ENCODE results near the gene NPDC1.

Gene NPDC1, protein sequence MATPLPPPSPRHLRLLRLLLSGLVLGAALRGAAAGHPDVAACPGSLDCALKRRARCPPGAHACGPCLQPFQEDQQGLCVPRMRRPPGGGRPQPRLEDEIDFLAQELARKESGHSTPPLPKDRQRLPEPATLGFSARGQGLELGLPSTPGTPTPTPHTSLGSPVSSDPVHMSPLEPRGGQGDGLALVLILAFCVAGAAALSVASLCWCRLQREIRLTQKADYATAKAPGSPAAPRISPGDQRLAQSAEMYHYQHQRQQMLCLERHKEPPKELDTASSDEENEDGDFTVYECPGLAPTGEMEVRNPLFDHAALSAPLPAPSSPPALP

DNA sequence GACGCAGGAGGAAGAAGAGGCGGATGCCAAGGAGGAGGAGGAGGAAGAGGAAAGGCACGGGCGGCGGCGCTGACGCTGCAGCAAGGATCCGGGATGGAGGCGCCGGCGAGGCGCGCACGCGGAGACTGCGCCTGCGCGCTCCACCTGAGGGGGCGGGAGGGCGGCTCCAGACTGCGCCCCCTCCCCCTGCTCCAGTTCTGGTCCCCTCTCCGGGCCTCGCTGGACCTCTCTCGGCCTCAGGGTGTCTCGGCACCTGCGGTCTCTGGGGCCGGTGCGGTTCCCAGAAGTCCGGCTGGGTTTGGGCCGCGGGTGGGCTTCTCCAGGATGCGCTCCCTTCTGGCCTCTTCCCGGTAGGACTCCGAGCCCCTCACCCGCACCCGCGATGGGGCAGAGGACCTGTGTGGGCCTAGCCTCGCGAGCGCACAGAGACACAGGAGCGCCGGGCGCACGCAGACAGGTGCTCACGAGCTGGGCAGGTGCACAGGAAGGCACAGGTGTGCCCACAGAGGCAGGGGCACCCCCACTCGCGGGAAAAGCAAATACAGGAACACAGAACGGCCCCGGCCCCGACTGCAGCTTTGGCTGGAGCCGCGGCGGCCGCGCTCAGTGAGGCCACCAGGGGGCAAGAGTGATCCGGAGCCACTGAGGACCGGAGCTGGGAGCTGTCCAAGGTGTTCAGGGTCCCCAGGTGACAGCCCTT, at the start of gene NPDC1:
Gene NPDC1 (minus strand): TSS at position 90 of the 700 bp plus-strand sequence. CDS start 188 bp downstream, outside the sequence.
- DNase-seq, result peak in 49 of 56 donors; percentile 24 to 83 (median 61)

DNA sequence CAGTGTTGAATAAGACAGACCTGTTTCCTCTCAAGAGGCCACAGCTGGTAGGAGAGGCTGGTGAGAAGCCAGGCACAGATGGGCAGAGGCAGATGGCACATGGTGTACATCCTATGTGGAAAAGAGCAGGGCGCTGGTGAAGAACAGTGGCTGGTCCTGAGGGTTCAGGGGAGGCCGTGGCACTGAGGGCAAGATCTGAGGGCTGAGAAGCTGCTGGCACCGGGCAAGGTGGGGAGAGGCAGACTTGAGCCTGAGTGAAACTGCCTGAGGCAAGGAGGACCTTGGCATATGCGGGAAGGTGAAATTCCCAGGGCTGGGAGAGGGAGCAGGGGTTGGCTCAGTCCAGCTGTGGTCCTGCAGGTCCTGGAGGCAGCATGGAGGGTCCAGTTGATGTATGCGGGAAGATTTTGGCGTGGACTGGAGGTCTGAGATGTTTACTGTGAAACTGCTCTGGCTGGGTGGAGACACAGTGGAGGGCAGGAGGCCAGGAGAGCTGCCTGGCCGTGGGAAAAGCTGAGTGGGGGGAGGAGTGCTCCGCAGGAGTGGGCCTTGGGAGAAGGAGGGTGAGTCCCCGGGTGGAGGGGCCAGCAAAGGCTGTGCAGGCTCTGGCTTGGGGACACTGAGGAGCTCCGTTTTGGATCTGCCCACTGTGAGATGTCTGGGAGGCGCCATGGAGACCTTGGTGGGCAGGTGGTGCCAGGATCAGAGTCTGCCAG, 43.4 kb upstream of the NPDC1 start:
- DNase-seq, result peak in 1 of 56 donors; percentile 21

DNA sequence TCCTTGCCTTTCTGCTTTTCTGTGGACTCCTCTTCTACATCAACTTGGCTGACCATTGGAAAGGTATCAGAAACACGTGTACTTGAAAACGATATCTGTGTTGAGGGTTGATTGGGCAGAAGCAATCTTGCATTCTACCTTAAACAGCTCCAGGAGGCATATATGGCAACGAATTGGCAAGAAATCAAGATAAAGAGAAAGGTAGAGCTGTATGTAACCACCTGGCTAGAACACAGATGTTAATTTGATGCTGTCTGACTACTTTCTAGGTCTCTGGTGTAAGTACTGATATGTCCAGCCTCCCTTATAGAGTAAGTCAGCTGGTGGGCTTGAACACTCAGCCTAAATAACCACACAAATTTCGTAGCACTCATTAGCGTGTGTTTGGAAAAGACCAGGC, 42.1 kb upstream of the NPDC1 start:
- DNase-seq, result no peak

DNA sequence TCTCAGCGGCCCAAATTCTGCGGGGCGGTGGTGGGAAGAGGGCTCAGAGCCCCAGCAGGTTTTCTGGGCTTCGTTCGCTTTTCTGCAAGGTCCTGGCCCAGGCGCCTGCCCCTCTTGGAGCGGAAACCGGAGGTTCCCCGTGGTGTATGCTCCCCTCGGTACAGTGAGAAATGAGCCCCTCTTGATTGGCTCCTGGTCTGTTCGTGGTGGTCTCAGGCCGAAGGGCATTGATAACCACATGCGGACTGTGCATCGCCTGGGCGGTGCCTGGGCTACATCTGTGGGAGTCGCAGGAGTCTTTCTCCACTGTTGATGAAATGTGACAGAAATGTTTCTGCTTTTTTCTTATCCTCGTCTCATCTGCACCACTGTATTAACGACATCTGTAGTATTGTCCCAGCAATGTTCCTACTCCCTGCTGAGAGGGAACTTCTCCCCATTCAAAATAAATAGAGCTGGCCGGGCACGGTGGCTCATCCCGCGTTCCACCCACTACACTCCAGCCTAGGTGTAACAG, 41.5 kb upstream of the NPDC1 start:
- DNase-seq, result no peak

DNA sequence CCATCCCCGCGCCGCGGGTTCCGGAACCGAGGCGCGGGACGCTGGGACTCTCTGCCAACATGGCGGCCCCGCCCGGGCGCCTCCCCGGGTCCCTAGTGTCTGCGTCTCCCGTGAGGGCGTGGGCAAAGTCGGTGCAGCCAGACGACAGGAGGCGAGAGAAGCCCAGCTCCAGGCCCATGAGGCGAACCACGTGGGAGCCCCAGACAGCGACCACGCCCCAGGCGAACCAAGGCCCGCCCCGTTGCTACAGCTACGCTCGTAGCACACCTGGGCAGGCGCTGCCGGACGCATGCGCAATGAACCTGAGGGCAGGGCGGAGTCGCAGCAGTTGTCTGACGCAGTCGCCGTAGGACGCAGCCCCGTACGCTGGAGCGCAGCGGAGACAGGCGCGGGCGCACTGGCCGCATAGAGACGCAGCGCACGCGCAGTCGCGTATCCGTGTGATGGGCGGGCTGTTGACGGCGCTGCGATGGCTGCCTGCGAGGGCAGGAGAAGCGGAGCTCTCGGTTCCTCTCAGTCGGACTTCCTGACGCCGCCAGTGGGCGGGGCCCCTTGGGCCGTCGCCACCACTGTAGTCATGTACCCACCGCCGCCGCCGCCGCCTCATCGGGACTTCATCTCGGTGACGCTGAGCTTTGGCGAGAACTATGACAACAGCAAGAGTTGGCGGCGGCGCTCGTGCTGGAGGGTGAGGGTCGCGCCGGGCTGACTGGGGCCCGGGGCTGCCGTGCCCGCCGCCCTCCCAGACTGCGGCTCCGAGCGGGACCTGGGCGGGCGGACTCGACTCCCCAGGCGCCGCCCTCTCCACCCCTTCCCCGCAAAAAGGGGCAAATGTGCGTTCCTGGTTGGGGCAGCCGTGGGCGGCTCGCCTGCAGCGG, 40.8 kb upstream of the NPDC1 start, which contains the start of gene MAN1B1:
Gene MAN1B1 (plus strand): TSS at position 455 of the 878 bp plus-strand sequence. CDS start 15 bp downstream, at position 470.
- peak; percentile 78 to 98 (median 96) for DNase-seq

DNA sequence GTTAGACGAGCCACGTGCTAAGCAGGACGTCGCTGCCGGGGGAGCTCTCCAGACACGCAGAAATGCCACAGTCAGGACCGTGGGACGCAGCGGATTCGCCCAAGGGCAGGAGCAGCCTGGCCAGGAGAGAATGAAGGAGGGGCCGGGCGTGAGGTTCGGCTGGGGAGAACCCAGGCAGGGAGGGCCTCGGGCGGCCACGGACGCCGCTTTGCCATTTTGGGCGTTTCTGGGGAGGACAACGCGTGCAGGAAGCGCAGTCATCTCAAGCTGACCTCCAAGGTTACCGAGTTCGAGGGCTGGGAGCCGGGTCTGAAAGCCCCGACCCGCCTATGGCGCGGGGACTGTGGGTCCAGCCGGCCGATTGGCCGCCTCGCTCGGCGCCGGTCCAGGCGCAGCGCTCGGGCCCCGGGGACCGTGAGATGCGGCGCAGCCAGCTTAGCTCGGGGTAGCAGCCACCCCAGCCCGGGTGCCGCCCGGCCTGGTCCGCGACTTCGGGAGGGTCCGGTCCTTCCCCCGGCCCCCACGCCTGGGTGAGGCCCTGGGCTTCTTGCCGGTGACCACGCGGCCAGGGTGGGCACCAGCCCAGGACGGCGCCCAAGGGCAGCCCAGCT, 40.0 kb upstream of the NPDC1 start:
- DNase-seq, result peak in 4 of 56 donors; percentile 30 to 50 (median 42)

DNA sequence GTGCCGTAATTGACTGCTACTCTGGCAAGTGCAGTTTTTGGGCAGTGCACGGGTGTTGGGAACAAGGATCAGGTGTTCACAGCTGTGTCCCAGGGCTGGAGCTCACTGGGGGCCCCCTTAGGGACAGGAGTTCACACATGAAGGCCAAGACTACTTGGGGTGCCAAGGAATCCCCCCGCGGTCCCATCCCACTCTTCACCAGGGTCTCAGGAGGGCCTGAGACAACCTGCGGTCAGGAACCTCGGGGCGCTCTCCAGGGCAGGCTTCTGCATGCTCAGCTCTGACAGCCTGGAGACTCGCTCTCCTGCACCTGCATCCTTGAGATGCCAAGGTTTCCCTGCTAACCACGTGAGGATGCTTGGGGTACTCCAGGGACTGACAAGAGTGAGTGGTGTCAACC, 38.5 kb upstream of the NPDC1 start:
- DNase-seq, result no peak

DNA sequence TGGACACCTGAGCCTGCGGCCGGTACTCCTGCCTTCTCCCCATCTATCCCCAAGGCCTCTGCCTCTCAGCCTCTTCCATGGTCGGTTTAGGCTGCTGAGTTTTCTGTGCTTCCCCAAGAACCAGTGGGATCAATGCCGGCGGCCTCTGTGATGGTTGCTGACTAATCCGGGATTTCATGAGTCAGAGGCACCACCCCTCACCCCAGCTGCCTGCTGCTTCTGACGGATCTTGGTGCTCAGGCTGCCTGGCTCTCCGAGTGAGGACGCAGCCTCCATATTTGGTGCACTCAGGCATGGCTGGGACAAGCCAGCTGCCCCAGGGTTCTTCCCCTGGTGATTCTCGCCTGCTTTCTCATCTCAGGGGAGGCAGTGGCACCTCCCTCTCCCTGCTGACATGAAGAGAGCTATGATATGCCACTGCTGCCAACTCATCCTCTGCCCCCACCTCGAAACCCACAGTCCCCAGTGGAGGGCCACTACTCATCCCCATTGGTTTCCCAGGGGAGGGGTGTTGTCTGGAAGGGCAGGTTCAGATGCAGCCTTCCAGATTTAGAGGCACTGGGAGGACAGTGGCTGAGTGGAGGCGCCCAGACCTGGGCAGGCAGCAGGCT, 37.5 kb upstream of the NPDC1 start:
- peak in 35 of 56 donors; percentile 26 to 86 (median 53) for DNase-seq

DNA sequence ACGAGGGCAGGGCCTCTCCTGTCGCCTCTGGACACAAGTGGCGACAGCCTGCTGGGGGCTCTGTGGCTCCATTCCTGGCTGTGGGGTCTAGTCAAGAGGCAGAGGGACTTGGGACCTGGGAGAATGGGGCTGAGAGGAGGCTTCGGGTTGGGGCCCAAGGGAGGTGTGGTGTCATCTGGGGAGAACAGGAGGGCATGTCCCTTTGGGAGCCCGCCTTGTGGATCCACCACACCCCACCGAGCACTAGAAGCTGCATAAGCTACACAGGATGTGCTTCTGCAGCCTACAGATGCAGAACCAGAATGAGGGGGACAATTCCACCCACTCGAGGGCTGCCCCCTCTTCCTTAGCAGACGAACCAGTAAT, 36.9 kb upstream of the NPDC1 start:
- DNase-seq, result no peak

DNA sequence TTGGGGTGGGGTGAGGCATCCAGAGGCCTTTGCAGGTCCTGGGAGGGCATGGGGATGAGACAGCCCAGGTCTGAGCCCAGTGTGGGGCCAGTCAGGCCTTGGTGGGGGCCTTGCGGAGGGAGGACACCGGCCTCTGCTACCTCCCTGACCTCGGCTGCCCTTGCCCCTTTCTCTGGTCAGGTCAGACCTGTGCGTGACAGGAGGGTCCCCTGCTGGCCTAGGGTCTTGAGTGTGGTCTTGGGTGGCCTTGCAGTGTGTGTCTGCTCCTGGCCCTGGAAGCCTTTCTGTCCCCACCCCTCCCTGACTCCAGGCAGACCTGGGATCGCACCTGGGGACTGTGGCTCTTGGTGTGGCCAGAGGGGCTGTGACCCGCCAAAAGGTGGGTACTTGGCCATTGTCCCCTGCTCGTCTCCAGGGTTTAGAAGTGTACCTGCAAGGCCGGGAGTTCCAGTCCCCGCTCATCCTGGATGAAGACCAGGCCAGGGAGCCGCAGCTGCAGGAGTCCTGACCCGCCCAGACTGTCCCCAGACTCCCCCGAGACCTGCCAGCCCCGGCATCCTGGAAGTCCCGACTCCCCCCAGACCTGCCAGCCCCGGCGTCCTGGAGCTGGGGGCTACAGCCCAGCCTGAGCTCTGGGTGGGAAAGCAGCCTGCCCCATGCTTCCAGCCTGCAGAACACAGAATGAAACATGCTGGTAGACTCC, 36.4 kb upstream of the NPDC1 start:
- DNase-seq, result no peak

DNA sequence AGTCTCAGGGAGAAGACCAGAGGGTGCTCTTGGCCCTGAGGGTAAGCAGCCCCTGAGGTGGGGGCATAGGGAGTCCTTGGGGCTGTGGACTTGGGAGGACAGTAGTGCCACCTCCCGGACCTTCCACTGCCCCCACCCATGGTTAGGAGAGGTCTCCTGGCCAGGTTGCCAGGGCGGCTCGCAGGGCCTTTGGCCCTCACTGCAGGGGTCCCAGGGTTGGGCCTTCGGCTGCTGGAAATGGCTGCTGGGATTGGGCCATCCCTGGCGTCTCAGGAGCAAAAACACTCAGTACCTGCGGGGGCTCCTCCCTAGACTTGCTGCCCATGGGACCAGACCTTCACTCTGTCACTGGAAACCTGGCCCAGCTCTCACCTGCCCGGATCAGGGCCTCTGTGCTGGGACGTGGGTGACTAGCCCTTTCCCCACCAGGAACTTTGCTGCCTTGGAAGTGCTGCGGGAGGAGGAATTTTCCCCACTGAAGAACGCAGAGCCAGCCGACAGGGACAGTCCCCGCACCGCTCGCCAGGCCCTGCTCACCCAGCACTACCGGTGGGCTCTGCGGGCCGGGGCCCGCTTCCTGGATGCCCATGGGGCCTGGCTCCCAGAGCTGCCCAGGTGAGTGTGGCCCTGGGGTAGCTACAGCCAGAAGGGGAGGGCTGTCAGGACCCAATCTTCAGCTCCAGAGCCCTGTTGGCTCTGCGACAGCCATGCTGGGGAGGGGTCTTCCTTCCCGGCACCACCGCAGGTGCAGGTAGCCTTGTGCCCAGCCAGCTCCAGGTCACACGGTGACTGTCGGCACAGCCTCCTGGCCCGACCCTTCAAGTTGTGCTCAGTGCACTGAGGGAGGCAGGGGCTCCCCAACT, 34.5 kb upstream of the NPDC1 start:
- DNase-seq, result no peak

DNA sequence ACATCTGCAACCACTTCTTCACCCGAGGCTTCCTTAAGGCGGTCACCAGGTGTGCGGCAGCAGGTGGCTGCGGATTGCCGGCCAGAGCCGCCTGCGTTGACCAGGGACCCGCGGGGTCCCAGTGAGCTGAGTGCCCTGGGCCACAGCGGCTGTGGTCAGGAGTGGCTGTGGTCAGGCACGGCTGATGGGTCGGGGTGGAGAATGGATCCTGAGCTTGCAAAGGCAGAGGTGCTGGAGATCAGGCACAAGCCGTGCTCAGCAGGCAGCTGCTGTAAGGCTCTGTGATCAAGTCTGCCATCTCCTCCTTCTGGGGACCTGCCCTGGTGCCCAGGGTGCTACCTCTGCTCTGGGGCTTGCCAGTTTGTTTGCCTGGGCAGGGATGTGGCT, 33.4 kb upstream of the NPDC1 start:
- no peak for DNase-seq

DNA sequence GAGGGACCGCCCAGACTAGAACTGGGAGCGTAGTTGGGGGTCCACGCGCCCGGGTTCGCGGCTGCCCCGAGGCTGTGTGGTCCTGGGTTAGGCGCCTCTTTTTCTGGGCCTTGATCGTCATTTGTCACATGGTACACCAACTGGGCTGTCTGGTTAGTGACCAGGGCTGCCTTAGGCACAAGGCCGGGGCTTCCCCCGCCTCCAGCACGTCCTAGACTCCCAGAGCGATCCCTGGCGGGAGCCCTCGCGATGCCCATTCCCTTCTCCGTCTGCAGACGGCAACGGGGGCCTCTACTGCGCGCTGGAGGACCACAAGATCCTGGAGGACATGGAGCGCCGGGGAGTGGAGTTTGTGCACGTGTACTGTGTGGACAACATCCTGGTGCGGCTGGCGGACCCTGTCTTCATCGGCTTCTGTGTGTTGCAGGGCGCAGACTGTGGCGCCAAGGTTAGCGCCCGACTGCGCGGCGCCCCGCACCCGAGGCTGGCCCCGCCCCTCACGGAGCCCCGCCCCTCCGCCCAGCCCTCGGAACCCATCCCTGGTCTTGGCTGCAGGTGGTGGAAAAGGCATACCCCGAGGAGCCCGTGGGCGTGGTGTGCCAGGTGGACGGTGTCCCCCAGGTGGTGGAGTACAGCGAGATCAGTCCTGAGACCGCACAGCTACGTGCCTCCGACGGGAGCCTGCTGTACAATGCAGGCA, 32.9 kb upstream of the NPDC1 start:
- no peak for DNase-seq

DNA sequence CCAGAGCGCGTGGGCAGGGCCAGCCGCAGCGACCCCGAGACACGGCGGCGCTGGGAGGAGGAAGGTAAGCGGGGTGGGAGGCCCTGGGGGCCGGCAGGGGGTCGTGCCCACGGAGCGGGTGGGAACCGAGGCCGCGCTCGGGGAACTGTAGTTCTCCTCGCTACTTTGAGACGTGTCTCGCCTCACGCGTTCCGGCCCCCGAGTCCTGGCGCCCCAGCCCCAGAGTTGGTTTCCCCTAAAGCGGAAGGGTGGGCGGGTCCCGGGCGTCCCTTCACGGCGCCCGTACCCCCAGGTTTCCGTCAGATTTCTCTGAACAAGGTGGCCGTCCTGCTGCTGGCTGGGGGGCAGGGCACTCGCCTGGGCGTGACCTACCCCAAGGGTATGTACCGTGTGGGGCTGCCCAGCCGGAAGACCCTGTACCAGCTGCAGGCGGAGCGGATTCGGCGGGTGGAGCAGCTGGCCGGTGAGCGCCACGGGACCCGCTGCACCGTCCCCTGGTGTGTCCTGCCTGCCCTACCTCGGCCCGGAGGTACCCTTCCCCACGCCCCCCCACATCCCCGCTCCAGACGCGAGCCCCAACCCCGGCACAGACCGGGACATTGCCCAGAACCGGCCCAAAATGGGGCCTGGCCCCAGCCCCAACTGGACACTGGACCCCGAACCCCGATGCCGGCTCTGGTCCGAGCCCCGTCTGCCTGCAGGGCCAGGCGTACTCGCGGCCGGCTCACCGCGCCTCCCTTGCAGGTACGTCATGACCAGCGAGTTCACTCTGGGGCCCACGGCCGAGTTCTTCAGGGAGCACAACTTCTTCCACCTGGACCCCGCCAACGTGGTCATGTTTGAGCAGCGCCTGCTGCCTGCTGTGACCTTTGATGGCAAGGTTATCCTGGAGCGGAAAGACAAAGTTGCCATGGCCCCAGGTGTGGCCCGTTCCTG, 32.0 kb upstream of the NPDC1 start:
- DNase-seq, result no peak

DNA sequence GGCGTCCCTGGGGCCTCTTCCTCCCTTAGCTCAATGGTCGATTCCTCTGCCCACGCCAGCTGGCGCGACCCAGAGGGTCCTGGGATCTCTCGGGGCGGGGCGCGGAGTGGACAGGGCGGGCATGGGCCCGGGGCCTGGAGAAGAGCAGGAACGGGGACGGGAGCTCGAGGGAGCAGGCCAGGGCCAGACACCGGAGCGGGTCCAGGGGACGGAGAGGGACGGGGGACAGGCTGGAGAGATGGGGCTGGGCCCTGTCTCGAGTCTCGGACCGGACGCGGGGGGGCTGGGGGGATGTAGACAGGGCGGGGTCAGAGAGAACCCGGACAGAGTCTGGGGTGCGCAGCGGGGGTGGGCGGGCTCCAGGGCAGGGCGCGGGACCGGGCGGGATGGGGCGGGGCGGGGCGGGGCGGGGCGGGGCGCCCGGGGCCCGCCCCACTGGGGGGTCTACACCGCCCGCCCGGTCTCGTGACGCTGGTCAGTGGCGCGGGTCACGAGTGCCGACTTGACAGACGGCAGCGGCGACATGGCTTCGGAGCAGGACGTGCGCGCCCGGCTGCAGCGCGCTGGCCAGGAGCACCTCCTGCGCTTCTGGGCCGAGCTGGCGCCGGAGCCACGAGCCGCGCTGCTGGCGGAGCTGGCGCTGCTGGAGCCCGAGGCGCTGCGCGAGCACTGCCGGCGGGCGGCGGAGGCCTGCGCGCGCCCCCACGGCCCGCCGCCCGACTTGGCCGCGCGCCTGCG, 31.2 kb upstream of the NPDC1 start, which contains the start of gene UAP1L1:
Gene UAP1L1 (plus strand): TSS at position 508 of the 738 bp plus-strand sequence. CDS start 16 bp downstream, at position 524.
- peak in 52 of 56 donors; percentile 31 to 95 (median 74) for DNase-seq

DNA sequence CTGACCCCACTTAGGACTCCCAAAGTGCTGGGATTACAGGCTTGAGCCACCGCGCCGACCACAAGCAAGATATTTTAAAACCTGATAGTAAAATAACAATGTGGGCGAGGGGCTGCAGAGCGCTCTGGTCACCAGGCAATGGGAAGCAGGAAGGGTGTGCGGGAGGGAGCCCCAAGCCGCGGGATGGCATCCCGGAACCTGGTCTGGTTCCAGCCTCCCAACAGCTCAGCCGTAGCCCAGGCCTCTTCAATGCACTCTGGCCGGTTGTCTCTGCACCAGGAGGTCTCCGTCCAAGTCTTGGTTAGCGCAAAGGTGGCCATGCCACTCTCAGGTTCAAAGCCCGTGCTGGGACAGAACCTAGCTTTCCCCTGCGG, 30.6 kb upstream of the NPDC1 start:
- DNase-seq, result peak in 1 of 56 donors; percentile 47
